ENCODE measurements around the gene ATAD5.

ATAD5 gene

DNA sequence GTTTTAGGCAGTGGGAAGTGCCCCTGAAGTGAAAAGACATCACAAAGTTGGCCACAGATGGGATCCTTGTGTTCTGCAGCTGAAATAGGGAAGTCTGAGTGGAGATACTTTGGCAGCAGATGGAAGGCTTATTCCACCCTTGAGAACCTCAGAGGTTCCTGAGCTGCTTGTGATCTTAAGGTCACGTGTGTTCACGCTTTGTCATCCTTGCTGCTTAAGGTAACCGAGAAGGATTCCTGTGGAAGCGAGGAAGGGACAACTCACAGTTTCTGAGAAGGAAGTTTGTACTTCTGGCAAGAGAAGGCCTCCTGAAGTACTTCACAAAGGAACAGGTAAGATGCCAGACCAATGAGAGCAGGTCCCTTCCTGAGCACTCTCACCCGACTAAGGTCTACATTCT lies 102.2 kb downstream of the ATAD5 start (continued):
- TF ChIP-seq EGR2 (tag by site-specific recombination; IDR thresholded peaks at IDR 0.05; ENCODE audit: low read depth) (no peak), ZSCAN16 (tag by site-specific recombination; IDR thresholded peaks at IDR 0.05) (no peak), KLF16 (tag by site-specific recombination; IDR thresholded peaks at IDR 0.05) (no peak), ZNF555 (tag by site-specific recombination; conservative IDR thresholded peaks at IDR 0.05) (no peak), ZNF701 (tag by site-specific recombination; IDR thresholded peaks at IDR 0.05) (no peak)

- H3K27ac ChIP-seq (ENCODE audit: extremely low read depth, low read depth, low read length), result no peak overlapping the region
- H3K9me3 ChIP-seq (ENCODE audit: control insufficient read depth, insufficient read depth, low read depth, low read length), result no peaks in the 10 kb centered on the region
- TF ChIP-seq ZNF701 (tag by site-specific recombination; IDR thresholded peaks at IDR 0.05), result no peak
- no peak for TF ChIP-seq ZNF514 (tag by site-specific recombination; IDR thresholded peaks at IDR 0.05)
- TF ChIP-seq ZBTB10 (tag by site-specific recombination; IDR thresholded peaks at IDR 0.05), result no peak
- no peak for TF ChIP-seq ZNF621 (tag by site-specific recombination; IDR thresholded peaks at IDR 0.05)
- no peak for TF ChIP-seq ZNF362 (tag by site-specific recombination; IDR thresholded peaks at IDR 0.05)
- TF ChIP-seq, protein P1, sequence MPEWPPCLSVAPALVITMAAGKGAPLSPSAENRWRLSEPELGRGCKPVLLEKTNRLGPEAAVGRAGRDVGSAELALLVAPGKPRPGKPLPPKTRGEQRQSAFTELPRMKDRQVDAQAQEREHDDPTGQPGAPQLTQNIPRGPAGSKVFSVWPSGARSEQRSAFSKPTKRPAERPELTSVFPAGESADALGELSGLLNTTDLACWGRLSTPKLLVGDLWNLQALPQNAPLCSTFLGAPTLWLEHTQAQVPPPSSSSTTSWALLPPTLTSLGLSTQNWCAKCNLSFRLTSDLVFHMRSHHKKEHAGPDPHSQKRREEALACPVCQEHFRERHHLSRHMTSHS (tag by site-specific recombination; IDR thresholded peaks at IDR 0.05), result no peak
- TF ChIP-seq, protein P2, sequence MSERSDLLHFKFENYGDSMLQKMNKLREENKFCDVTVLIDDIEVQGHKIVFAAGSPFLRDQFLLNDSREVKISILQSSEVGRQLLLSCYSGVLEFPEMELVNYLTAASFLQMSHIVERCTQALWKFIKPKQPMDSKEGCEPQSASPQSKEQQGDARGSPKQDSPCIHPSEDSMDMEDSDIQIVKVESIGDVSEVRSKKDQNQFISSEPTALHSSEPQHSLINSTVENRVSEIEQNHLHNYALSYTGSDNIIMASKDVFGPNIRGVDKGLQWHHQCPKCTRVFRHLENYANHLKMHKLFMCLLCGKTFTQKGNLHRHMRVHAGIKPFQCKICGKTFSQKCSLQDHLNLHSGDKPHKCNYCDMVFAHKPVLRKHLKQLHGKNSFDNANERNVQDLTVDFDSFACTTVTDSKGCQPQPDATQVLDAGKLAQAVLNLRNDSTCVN (tag by site-specific recombination; optimal IDR thresholded peaks at IDR 0.05), result no peak
- no peak for TF ChIP-seq ZNF596 (tag by site-specific recombination; IDR thresholded peaks at IDR 0.05)
- TF ChIP-seq, protein P3, sequence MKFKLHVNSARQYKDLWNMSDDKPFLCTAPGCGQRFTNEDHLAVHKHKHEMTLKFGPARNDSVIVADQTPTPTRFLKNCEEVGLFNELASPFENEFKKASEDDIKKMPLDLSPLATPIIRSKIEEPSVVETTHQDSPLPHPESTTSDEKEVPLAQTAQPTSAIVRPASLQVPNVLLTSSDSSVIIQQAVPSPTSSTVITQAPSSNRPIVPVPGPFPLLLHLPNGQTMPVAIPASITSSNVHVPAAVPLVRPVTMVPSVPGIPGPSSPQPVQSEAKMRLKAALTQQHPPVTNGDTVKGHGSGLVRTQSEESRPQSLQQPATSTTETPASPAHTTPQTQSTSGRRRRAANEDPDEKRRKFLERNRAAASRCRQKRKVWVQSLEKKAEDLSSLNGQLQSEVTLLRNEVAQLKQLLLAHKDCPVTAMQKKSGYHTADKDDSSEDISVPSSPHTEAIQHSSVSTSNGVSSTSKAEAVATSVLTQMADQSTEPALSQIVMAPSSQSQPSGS (tag by site-specific recombination; IDR thresholded peaks at IDR 0.05; ENCODE audit: low read depth), result no peak
- TF ChIP-seq ZNF132 (tag by site-specific recombination; IDR thresholded peaks at IDR 0.05; ENCODE audit: borderline replicate concordance), result no peak
- TF ChIP-seq KLF16 (tag by site-specific recombination; IDR thresholded peaks at IDR 0.05), result no peak
- no peak for TF ChIP-seq ZSCAN23 (tag by site-specific recombination; IDR thresholded peaks at IDR 0.05)
- no peak for TF ChIP-seq HOXA7 (CRISPR knock-in tag; IDR thresholded peaks at IDR 0.05; ENCODE audit: borderline replicate concordance)
- H3K4me3 ChIP-seq (ENCODE audit: low read depth, low read length), result no peak overlapping the region
- no peaks in the 10 kb centered on the region for H3K4me1 ChIP-seq (ENCODE audit: control insufficient read depth, insufficient read depth, low read length)
- CTCF ChIA-PET, result interaction anchor here (0.7 to 0.8 kb wide), 2 partner anchors 158 to 1098 kb away, joined by 3 read pairs; no protein-coding TSS in a partner anchor
- POLR2A ChIA-PET, result interaction anchor here (0.7 kb wide), 1 partner anchor 9 kb away, joined by 4 read pairs; no protein-coding TSS in a partner anchor
- peaks cover 35 to 74% of the 10 kb centered on the region in 2 experiments for H3K36me3 ChIP-seq (ENCODE audit: control insufficient read depth in 2 of 2, insufficient read depth in 1 of 2, low read length in 2 of 2)
Observed at GRCh38 chr17:30939051-30939689, 107.4 kb downstream of the ATAD5 start.
